HepG2 (cell line): ENCODE data around the gene PCDHGA7. TPM values are rescaled to one million over a fixed set of nuclear protein-coding genes. Genes with fewer than 3 reads are reported as not detected.

Experiments used
- ATAC-seq: fragments of 200-7000 bp; cut with Tn5 transposase; 3 replicates; pipeline ENCODE4 v1.9.1; 2020; ENCODE audit warnings: mild to moderate bottlenecking, moderate library complexity
- BruUV-seq: library from RNA; stranded (reverse); fragments of 400-500 nt; replicated peaks from 2 replicates; lab custom pipeline; 2021; lab: Mats Ljungman, UMichigan
- CTCF ChIA-PET: fragments of 300-600 bp; formaldehyde crosslinking; extraction: SDS; loops from one replicate; lab custom pipeline; 2021; ENCODE audit warnings: low total read pairs, inconsistent platforms, low intra/inter-chr PET ratio; lab: Yijun Ruan, JAX
- POLR2A ChIA-PET: fragments of 350-600 bp; sonication (Branson Sonifier 250); formaldehyde crosslinking; loops from one replicate; lab custom pipeline; 2020; ENCODE audit warnings: antibody characterized with exemption, inconsistent platforms; lab: Yijun Ruan, JAX
- DNase-seq: peaks from one replicate; pipeline ENCODE4 v3.0.0-alpha.2; 2015; ENCODE audit warnings: low spot score
- FAIRE-seq: peaks from 3 replicates; lab custom pipeline; 2011; peaks lifted over from hg19 to GRCh38; lab: Jason Lieb, UNC
- H2AFZ ChIP-seq: one replicate; pipeline ENCODE4 v1.6.1; 2011; ENCODE audit warnings: low read length, inconsistent platforms
- H3K27ac ChIP-seq: fragments of 300-600 bp; 3 replicates; pipeline ENCODE4 v1.8.0; 2011; ENCODE audit warnings: mixed run types, mild to moderate bottlenecking, mixed read lengths, low read length, inconsistent platforms; ENCODE audit not compliant: insufficient read depth; ENCODE audit errors: extremely low read length
- H3K27me3 ChIP-seq, 2 experiments: fragments of 200-600 bp in 1 of 2; 2 replicates in 1 of 2; 3 replicates in 1 of 2; pipeline versions ENCODE4 v1.6.0 to v1.8.0; 2011; ENCODE audit warnings: low read length in 2 of 2, mild to moderate bottlenecking in 2 of 2, moderate library complexity in 2 of 2, inconsistent platforms in 1 of 2; ENCODE audit not compliant: insufficient read depth in 2 of 2, control insufficient read depth in 1 of 2
- H3K36me3 ChIP-seq, 2 experiments: fragments of 200-600 bp in 1 of 2; replicated peaks in 1 of 2; 2 replicates in 1 of 2; 3 replicates in 1 of 2; pipeline versions ENCODE4 v1.5.1 to v1.8.0; 2011; ENCODE audit warnings: low read length in 2 of 2, inconsistent platforms in 1 of 2; ENCODE audit not compliant: insufficient read depth in 2 of 2, control insufficient read depth in 1 of 2
- H3K4me1 ChIP-seq: 2 replicates; pipeline ENCODE4 v1.5.1; 2012; ENCODE audit warnings: low read length, inconsistent platforms; ENCODE audit not compliant: insufficient read depth
- H3K4me2 ChIP-seq: 2 replicates; pipeline ENCODE4 v1.6.0; 2011; ENCODE audit warnings: low read depth, low read length, inconsistent platforms
- H3K4me3 ChIP-seq, 3 experiments: fragments of 200-600 bp in 1 of 3; sonication (generic), shearing (Covaris generic) in 1 of 3; replicated peaks in 1 of 3; 2 replicates each; pipeline ENCODE4 v1.5.1; 2011 to 2016; ENCODE audit warnings: low read length in 3 of 3, inconsistent platforms in 2 of 3, low read depth in 2 of 3, mild to moderate bottlenecking in 2 of 3, control low read depth in 1 of 3, mixed read lengths in 1 of 3; ENCODE audit not compliant: insufficient read depth in 1 of 3
- H3K79me2 ChIP-seq: one replicate; pipeline ENCODE4 v1.6.1; 2011; ENCODE audit warnings: low read length, inconsistent platforms; ENCODE audit not compliant: insufficient read depth
- H3K9ac ChIP-seq: 2 replicates; pipeline ENCODE4 v1.6.0; 2011; ENCODE audit warnings: mild to moderate bottlenecking, low read depth, low read length, inconsistent platforms; ENCODE audit not compliant: insufficient read depth
- H3K9me3 ChIP-seq: 2 replicates; pipeline ENCODE4 v1.5.1; 2012; ENCODE audit warnings: mild to moderate bottlenecking, low read length
- H4K20me1 ChIP-seq: 2 replicates; pipeline ENCODE4 v1.6.0; 2011; ENCODE audit warnings: inconsistent platforms, mild to moderate bottlenecking, low read length, moderate library complexity; ENCODE audit not compliant: insufficient read depth
- DNMT1 ChIP-seq: sonication (generic); formaldehyde crosslinking; IDR thresholded peaks from 2 replicates; pipeline ENCODE4 v1.5.1; 2020; ENCODE audit warnings: mild to moderate bottlenecking, missing genetic modification reagents
- MNT ChIP-seq: fragments of 450-650 bp; IDR thresholded peaks from 2 replicates; pipeline ENCODE4 v1.6.1; 2016
- TEF ChIP-seq: sonication (generic); formaldehyde crosslinking; IDR thresholded peaks from 2 replicates; pipeline ENCODE4 v1.5.0; 2020; ENCODE audit warnings: missing genetic modification reagents
- WGBS: methylation state at CpG from one replicate; pipeline ENCODE4 v1.1.6; 2017; ENCODE audit warnings: low lambda C conversion rate; 5-methylcytosine and 5-hydroxymethylcytosine counted together
- in situ Hi-C: cut with HindIII; loops from 2 replicates; pipeline ENCODE4 v1.10.0; 2017; ENCODE audit warnings: low pct_unique_long_range_greater_than_20kb; ENCODE audit not compliant: extremely low pct_ligation_motif_present
- intact Hi-C: fragments of 100-400 bp; cut with micrococcal nuclease; formaldehyde crosslinking; loops from one replicate; pipeline ENCODE4 v1.10.0; 2022; ENCODE audit not compliant: unreplicated experiment
- polyA plus RNA-seq, 8 experiments: library from polyadenylated mRNA; depleted of rRNA in 3 of 8; stranded (reverse) in 7 of 8; unstranded in 1 of 8; fragments of >200 nt; fragmentation: Illumina TruSeq in 4 of 8; extraction: Trizol in 4 of 8; gene quantifications; 2 replicates each; pipeline versions ENCODE4 v1.2.1 to v1.2.3, GENCODE V29; 2011 to 2016; ENCODE audit warnings: low read depth in 4 of 8, missing spikeins in 1 of 8, mixed read lengths in 1 of 8; ENCODE audit not compliant: insufficient read depth in 1 of 8
- total RNA-seq, 5 experiments: library from RNA; depleted of rRNA; stranded (reverse); fragments of >200 nt; fragmentation: Illumina TruSeq; extraction: Trizol; gene quantifications; 2 replicates each; pipeline ENCODE4 v1.2.3, GENCODE V29; 2016; ENCODE audit warnings: low read depth in 1 of 5

PCDHGA7 gene
- total and polyA plus RNA-seq, 2 of the 13 experiments (the other 11 are each of a cell fraction or from before 2014, with no cell fraction given): 0.11 to 0.31 TPM

GRCh38 chr5:141419074-141419880 is 36.7 kb downstream of the PCDHGA7 start:
- CTCF ChIA-PET: no interaction called here
- Histone ChIP-seq H3K4me1 (no peaks in the 10 kb centered on the region), H3K79me2 (no peaks in the 10 kb centered on the region), H3K27ac (no peak overlapping the region), H3K9me3 (peaks cover 30% of the 10 kb centered on the region), H4K20me1 (no peaks in the 10 kb centered on the region), H3K9ac (no peak overlapping the region), H3K36me3 (no peaks in the 10 kb centered on the region), H2AFZ (no peak overlapping the region), H3K4me2 (no peak overlapping the region), H3K4me3 (no peak overlapping the region), H3K27me3 (no peaks in the 10 kb centered on the region)
- ATAC-seq: no peak
- WGBS: 88% methylated on average over 51 of the region's 74 CpGs
- in situ Hi-C loops: loop anchor here (5.0 kb wide), 2 partner anchors 103 to 143 kb away; no protein-coding TSS in a partner anchor
- intact Hi-C loops: no loop called here
- TF ChIP-seq MNT (peak; percentile 20; the same call in 1 of the 2 replicates), TEF (no peak), DNMT1 (CRISPR knock-in tag) (0 out of 2 replicates have a peak, but pooled peaks have one; percentile 29)
- BruUV-seq: no TSS peak
- no peak for FAIRE-seq
- no peak for DNase-seq
- POLR2A ChIA-PET: no interaction called here
